Sciatic nerve (tissue), 1 donor: Measurements from ENCODE around the gene JTB. TPM values are rescaled to one million over a fixed set of nuclear protein-coding genes. Genes with fewer than 3 reads are reported as not detected.

Experiments used
- microRNA-seq: library from miRNA; unstranded; fragments of <30 nt; microRNA quantifications from one replicate; pipeline ENCODE4 v1.2.0, GENCODE V29; 2020
- total RNA-seq: library from RNA; stranded (reverse); fragmentation: NEBNext Ultra II Directional; extraction: Animal tissue kit (Norgen Biotek cat#: 25700); gene quantifications from one replicate; pipeline ENCODE4 v1.2.1, GENCODE V29; 2021
- donor health status: DM: no; HTN: no; CAD: no.

The JTB gene
- total RNA-seq, 1 donor from 2014 or later: 72.8 TPM

Small RNA genes within 50 kb of the gene (microRNA-seq; reads per million reads assigned to microRNA genes)
- gene MIR6737: not detected

Other genes starting within 250 kb of the JTB start
- 72.4 TPM for gene INTS3, start 249.6 kb downstream of the JTB start, total RNA-seq
- gene SLC27A3, start 202.3 kb downstream of the JTB start, total RNA-seq: 38.0 TPM
- gene GATAD2B, start 54.7 kb downstream of the JTB start, total RNA-seq: 59.6 TPM
- 78.9 TPM for gene DENND4B, start 31.0 kb downstream of the JTB start, total RNA-seq
- gene CRTC2, start 19.1 kb downstream of the JTB start, total RNA-seq: 58.1 TPM
- 73.9 TPM for gene SLC39A1, start 14.1 kb downstream of the JTB start, total RNA-seq
- 11.8 TPM for gene CREB3L4, start 9.8 kb downstream of the JTB start, total RNA-seq
- gene RAB13, start 8.7 kb upstream of the JTB start, total RNA-seq: 90.1 TPM
- 1,621 TPM for gene RPS27, start 13.1 kb upstream of the JTB start, total RNA-seq
- 0.18 TPM for gene NUP210L, start 177.4 kb upstream of the JTB start, total RNA-seq
- gene TPM3, start 214.4 kb upstream of the JTB start, total RNA-seq: 229 TPM
- not detected for gene CFAP141, start 228.7 kb upstream of the JTB start, total RNA-seq
- 142 TPM for gene UBAP2L, start 243.3 kb upstream of the JTB start, total RNA-seq